ENCODE results near the gene SCAP. TPM values are rescaled to one million over a fixed set of nuclear protein-coding genes. Genes with fewer than 3 reads are reported as not detected.
"Not testable (repeated sequence)": the region's sequence is repeated elsewhere in the genome, so short reads cannot be mapped to it uniquely, and the experiment has no call there.

The SCAP gene
- total RNA-seq, 1 experiment from 2014 or later, result 115 TPM

- TF ChIP-seq PREB (CRISPR knock-in tag; IDR thresholded peaks at IDR 0.05; ENCODE audit: borderline replicate concordance) (no peak), PRRX2 (CRISPR knock-in tag; IDR thresholded peaks at IDR 0.05) (no peak), ZNF532 (CRISPR knock-in tag; IDR thresholded peaks at IDR 0.05; ENCODE audit: borderline replicate concordance) (no peak)
These were observed 6.6 kb upstream of the SCAP start (continued) for GRCh38 chr3:47482366-47482765.

- not testable (repeated sequence) for H3K27me3 Mint-ChIP-seq (ENCODE audit: low read depth); H3K36me3 Mint-ChIP-seq; H3K9me3 Mint-ChIP-seq; DNase-seq (ENCODE audit: low spot score)
- H3K4me1 Mint-ChIP-seq, result peaks cover 35% of the 10 kb centered on the region
- peak overlapping the region; percentile 96 for H3K27ac Mint-ChIP-seq
- CTCF ChIA-PET, result interaction anchor here (1.5 to 3.5 kb wide), 2 partner anchors 41 to 60 kb away, joined by 4 to 27 read pairs; no protein-coding TSS in a partner anchor
- H3K4me3 Mint-ChIP-seq, result peak overlapping the region; percentile 57
- POLR2A ChIA-PET, result interaction anchor here (0.6 to 0.7 kb wide), 2 partner anchors 24 to 781 kb away, joined by 7 to 9 read pairs; no protein-coding TSS in a partner anchor
- ATAC-seq, result peak; percentile 8
These were observed 6.0 kb upstream of the SCAP start for GRCh38 chr3:47481763-47482162.

GRCh38 chr3:47480267-47480666, 4.5 kb upstream of the SCAP start:
- H3K36me3 Mint-ChIP-seq; POLR2A ChIA-PET; ATAC-seq; H3K4me3 Mint-ChIP-seq; H3K9me3 Mint-ChIP-seq; H3K27ac Mint-ChIP-seq; DNase-seq (ENCODE audit: low spot score); H3K27me3 Mint-ChIP-seq (ENCODE audit: low read depth): not testable (repeated sequence)
- H3K4me1 Mint-ChIP-seq, result peaks cover 38% of the 10 kb centered on the region
- CTCF ChIA-PET, result interaction anchor here (2.7 kb wide), 1 partner anchor 59 kb away, joined by 14 read pairs; no protein-coding TSS in a partner anchor

- POLR2A ChIA-PET, result interaction anchor here (0.7 kb wide), 1 partner anchor 544 kb away, joined by 6 read pairs; no protein-coding TSS in a partner anchor
- TF ChIP-seq PREB (CRISPR knock-in tag; IDR thresholded peaks at IDR 0.05; ENCODE audit: borderline replicate concordance), result no peak
- TF ChIP-seq ZNF232 (CRISPR knock-in tag; IDR thresholded peaks at IDR 0.05), result no peak
- no peak for TF ChIP-seq IRF1 (CRISPR knock-in tag; IDR thresholded peaks at IDR 0.05)
- TF ChIP-seq ZNF425 (CRISPR knock-in tag; conservative IDR thresholded peaks at IDR 0.05), result no peak
- no peak for TF ChIP-seq ZNF671 (CRISPR knock-in tag; IDR thresholded peaks at IDR 0.05)
- ATAC-seq (no peak), DNase-seq (ENCODE audit: low spot score) (no peak)
- peaks cover 4% of the 10 kb centered on the region; the same call in 1 of the 2 replicates for H3K9me3 Mint-ChIP-seq
- CTCF ChIA-PET, result interaction anchor here (1.0 to 2.7 kb wide), 3 partner anchors 41 to 672 kb away, joined by 3 to 14 read pairs (median 4); no protein-coding TSS in a partner anchor
- peaks cover 42% of the 10 kb centered on the region for H3K4me1 Mint-ChIP-seq
- no peak overlapping the region for H3K27ac Mint-ChIP-seq
- H3K36me3 Mint-ChIP-seq, result no peaks in the 10 kb centered on the region
- H3K27me3 Mint-ChIP-seq (ENCODE audit: low read depth), result no peaks in the 10 kb centered on the region
- no peak overlapping the region for H3K4me3 Mint-ChIP-seq
These were observed 4.1 kb upstream of the SCAP start for GRCh38 chr3:47479826-47480160.
